Choroid plexus epithelial cell (primary cell): Measurements from ENCODE around the gene GPR42.
"Not testable (repeated sequence)": the region's sequence is repeated elsewhere in the genome, so short reads cannot be mapped to it uniquely, and the experiment has no call there.

Experiments
- DNase-seq: peaks from one replicate; pipeline ENCODE4 v3.0.0-alpha.2; 2010; ENCODE audit warnings: low read depth
- H3K4me3 ChIP-seq: 2 replicates; pipeline ENCODE4 v1.5.1; 2011; ENCODE audit warnings: low read depth, mild to moderate bottlenecking, control low read depth, low read length, moderate library complexity
- CTCF ChIP-seq: conservative IDR thresholded peaks from 2 replicates; pipeline ENCODE4 v1.5.1; 2011; ENCODE audit warnings: low read depth, mild to moderate bottlenecking, control low read depth, inconsistent platforms, low read length, moderate library complexity

The GPR42 gene

GRCh38 chr19:35357867-35358573, 12.8 kb upstream of the GPR42 start, which contains the start of gene FFAR3:
Gene FFAR3 (plus strand): TSS chr19:35358460. CDS start chr19:35358891, 431 bp downstream.
- no peak for TF ChIP-seq CTCF
- DNase-seq = peak; percentile 69
- H3K4me3 ChIP-seq = no peak within 1 kb of the TSS

DNA sequence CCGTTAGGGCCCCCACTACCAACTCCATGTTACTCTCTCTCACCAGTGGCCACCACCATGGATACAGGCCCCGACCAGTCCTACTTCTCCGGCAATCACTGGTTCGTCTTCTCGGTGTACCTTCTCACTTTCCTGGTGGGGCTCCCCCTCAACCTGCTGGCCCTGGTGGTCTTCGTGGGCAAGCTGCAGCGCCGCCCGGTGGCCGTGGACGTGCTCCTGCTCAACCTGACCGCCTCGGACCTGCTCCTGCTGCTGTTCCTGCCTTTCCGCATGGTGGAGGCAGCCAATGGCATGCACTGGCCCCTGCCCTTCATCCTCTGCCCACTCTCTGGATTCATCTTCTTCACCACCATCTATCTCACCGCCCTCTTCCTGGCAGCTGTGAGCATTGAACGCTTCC, 12.0 kb upstream of the GPR42 start:
- DNase-seq, H3K4me3 ChIP-seq: not testable (repeated sequence)

DNA sequence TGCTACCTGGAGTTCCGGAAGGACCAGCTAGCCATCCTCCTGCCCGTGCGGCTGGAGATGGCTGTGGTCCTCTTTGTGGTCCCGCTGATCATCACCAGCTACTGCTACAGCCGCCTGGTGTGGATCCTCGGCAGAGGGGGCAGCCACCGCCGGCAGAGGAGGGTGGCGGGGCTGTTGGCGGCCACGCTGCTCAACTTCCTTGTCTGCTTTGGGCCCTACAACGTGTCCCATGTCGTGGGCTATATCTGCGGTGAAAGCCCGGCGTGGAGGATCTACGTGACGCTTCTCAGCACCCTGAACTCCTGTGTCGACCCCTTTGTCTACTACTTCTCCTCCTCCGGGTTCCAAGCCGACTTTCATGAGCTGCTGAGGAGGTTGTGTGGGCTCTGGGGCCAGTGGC, 11.5 kb upstream of the GPR42 start:
- H3K4me3 ChIP-seq = not testable (repeated sequence)

GRCh38 chr19:35360081-35360480, 10.8 kb upstream of the GPR42 start:
- DNase-seq, H3K4me3 ChIP-seq: not testable (repeated sequence)

More for the DNA sequence above, 11.5 kb upstream of the GPR42 start:
- DNase-seq = not testable (repeated sequence)

GRCh38 chr19:35360880-35361420, 9.9 kb upstream of the GPR42 start:
- TF ChIP-seq CTCF = no peak
- H3K4me3 ChIP-seq = no peak overlapping the region
- DNase-seq = no peak

DNA sequence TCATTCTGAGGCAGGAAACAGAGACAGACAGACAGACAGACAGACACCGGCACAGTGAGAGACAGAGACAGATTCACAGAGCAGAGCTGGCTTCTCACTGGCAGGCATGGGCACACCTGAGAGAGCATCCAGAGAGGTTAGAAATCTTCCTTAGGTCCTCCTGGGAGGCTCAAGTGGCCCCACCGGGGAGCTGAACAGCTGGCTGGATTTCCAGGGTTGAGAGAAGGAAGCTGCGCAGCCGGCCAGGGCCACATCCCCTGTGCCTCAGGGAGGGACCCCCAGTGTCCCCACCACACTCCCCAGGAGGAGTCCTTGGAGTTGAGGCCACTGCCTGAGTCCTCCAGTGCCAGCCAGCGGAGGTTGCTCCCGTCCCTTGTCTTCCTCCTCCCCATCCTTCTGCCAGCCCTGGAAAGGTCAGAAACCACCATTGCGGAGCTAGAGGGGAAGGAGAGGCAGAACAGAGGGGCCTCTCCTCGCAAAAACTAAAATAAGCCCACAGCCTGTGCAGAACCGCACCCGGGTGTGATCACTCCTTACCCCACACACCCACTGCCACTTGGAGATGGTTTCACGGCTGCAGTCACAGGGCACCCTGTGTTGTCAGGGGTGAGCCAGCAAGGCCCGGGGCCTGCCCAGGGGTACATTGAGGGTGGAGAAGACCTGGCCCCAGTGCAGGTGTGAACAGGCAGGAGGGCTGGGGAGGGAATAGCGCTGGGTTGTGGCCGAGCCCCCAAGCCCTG, 8.4 kb upstream of the GPR42 start:
- no peak for TF ChIP-seq CTCF
- no peak for DNase-seq
- no peak overlapping the region for H3K4me3 ChIP-seq

DNA sequence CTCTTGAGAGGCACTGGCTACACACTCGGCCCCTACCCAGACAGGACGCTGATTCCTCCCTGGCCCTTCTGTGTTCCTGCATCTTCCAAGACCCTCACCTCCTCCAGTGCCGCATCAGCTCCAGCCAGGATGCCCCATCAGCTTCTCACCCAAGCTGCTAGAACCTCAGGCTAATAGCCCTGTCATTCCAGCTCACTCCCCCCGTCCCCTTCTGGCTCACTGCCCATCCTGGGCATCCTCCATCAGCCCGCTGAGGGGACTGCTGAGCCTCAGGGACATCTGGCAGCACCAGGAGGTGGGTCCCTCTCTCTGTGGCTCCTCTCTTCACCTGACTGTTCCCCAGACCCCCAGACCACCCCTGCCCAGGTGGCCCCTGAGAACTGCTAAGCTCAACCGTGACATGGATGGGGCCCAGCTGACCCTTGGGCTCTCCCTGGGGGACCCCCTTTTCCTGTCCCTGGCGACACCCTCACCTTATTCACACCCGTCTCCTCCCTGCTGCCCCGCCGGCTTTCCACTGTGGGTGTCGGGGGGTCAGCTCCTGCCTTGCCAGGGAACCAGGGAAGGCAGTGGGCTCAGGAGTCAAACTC, 7.8 kb upstream of the GPR42 start:
- TF ChIP-seq CTCF = no peak
- no peak overlapping the region for H3K4me3 ChIP-seq
- no peak for DNase-seq

GRCh38 chr19:35363711-35364425, 7.0 kb upstream of the GPR42 start:
- DNase-seq = no peak
- no peak overlapping the region for H3K4me3 ChIP-seq
- no peak for TF ChIP-seq CTCF
